Type B pancreatic cell (in vitro differentiated cells): ENCODE results near the gene CAMKK1. TPM values are rescaled to one million over a fixed set of nuclear protein-coding genes. Genes with fewer than 3 reads are reported as not detected.
A peak's percentile ranks its signal among the peaks of the same experiment; 100 is the strongest.

ENCODE experiments used
- DNase-seq: peaks from one replicate; pipeline ENCODE4 v3.0.0; 2021; ENCODE audit warnings: mixed read lengths; ENCODE audit not compliant: unreplicated experiment; ENCODE audit errors: extremely low spot score
- H3K27ac Mint-ChIP-seq: 2 replicates; pipeline ENCODE4 v1.8.0; 2021; ENCODE audit warnings: mild to moderate bottlenecking, mixed read lengths
- H3K27me3 Mint-ChIP-seq: 2 replicates; pipeline ENCODE4 v1.8.0; 2021; ENCODE audit warnings: mixed read lengths
- H3K36me3 Mint-ChIP-seq: 2 replicates; pipeline ENCODE4 v1.8.0; 2021; ENCODE audit warnings: mixed read lengths
- H3K4me1 Mint-ChIP-seq: one replicate; pipeline ENCODE4 v1.8.0; 2021; ENCODE audit warnings: mixed read lengths; ENCODE audit not compliant: unreplicated experiment
- H3K4me3 Mint-ChIP-seq: 2 replicates; pipeline ENCODE4 v1.8.0; 2021; ENCODE audit warnings: mild to moderate bottlenecking, mixed read lengths
- H3K9me3 Mint-ChIP-seq: 2 replicates; pipeline ENCODE4 v1.8.0; 2021; ENCODE audit warnings: mixed read lengths
- CTCF ChIP-seq: fragments of 200-600 bp; sonication (generic); conservative IDR thresholded peaks from 2 replicates; pipeline ENCODE4 v1.5.0; 2021; ENCODE audit warnings: antibody characterized with exemption, mild to moderate bottlenecking
- total RNA-seq: library from RNA; stranded (reverse); gene quantifications from 2 replicates; pipeline ENCODE4 v1.2.1, GENCODE V29; 2021; ENCODE audit warnings: low replicate concordance

The CAMKK1 gene
- total RNA-seq, 1 donor from 2014 or later, result 2.7 TPM

- no peaks in the 10 kb centered on the region for H3K9me3 Mint-ChIP-seq
- no peak overlapping the region for H3K27ac Mint-ChIP-seq
- H3K36me3 Mint-ChIP-seq, result no peaks in the 10 kb centered on the region
- no peaks in the 10 kb centered on the region for H3K4me1 Mint-ChIP-seq
- DNase-seq, result no peak
- peaks cover 3% of the 10 kb centered on the region for H3K27me3 Mint-ChIP-seq
- TF ChIP-seq CTCF, result no peak
- H3K4me3 Mint-ChIP-seq, result no peak overlapping the region
These were observed 40.3 kb downstream of the CAMKK1 start for GRCh38 chr17:3852561-3852960.

GRCh38 chr17:3851461-3852100, 41.3 kb downstream of the CAMKK1 start:
- no peak overlapping the region for H3K27ac Mint-ChIP-seq
- no peak overlapping the region for H3K4me3 Mint-ChIP-seq
- no peaks in the 10 kb centered on the region for H3K9me3 Mint-ChIP-seq
- TF ChIP-seq CTCF, result no peak
- H3K27me3 Mint-ChIP-seq, result peaks cover 3% of the 10 kb centered on the region
- H3K4me1 Mint-ChIP-seq, result no peaks in the 10 kb centered on the region
- no peak for DNase-seq
- no peaks in the 10 kb centered on the region for H3K36me3 Mint-ChIP-seq

GRCh38 chr17:3848229-3848835, 44.5 kb downstream of the CAMKK1 start:
- peaks cover 13% of the 10 kb centered on the region for H3K4me1 Mint-ChIP-seq
- no peaks in the 10 kb centered on the region for H3K9me3 Mint-ChIP-seq
- H3K27ac Mint-ChIP-seq, result no peak overlapping the region
- H3K36me3 Mint-ChIP-seq, result peaks cover 8% of the 10 kb centered on the region
- no peak overlapping the region for H3K4me3 Mint-ChIP-seq
- H3K27me3 Mint-ChIP-seq, result peaks cover 3% of the 10 kb centered on the region
- TF ChIP-seq CTCF, result no peak
- DNase-seq, result no peak

DNA sequence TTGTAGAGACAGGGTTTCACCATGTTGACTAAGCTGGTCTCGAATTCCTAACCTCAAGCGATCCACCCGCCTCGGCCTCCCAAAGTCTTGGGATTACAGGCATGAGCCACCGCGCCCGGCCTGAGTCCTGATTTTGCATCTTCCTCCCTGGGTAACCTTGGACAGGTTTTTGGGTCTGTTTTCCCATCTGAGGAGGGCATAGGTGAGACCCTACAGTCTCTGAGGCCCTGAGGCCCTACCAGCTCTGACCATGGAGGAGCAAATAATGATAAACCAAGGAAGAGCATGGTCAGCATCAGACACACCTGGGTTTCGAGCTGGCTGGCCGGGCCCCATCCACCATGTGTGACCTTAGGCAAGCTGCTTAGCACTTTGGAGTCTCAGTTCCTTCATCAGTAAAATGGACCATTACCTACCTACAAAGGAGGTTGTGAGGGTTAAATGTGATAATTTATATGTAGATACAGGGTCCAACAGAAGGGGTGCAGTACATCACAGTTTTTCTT, 45.6 kb downstream of the CAMKK1 start:
- no peak for DNase-seq
- Mint-ChIP-seq H3K27me3 (peaks cover 3% of the 10 kb centered on the region), H3K27ac (no peak overlapping the region), H3K4me1 (peaks cover 13% of the 10 kb centered on the region), H3K4me3 (peak overlapping the region; percentile 39), H3K9me3 (no peaks in the 10 kb centered on the region), H3K36me3 (peaks cover 8% of the 10 kb centered on the region)
- TF ChIP-seq CTCF, result no peak

DNA sequence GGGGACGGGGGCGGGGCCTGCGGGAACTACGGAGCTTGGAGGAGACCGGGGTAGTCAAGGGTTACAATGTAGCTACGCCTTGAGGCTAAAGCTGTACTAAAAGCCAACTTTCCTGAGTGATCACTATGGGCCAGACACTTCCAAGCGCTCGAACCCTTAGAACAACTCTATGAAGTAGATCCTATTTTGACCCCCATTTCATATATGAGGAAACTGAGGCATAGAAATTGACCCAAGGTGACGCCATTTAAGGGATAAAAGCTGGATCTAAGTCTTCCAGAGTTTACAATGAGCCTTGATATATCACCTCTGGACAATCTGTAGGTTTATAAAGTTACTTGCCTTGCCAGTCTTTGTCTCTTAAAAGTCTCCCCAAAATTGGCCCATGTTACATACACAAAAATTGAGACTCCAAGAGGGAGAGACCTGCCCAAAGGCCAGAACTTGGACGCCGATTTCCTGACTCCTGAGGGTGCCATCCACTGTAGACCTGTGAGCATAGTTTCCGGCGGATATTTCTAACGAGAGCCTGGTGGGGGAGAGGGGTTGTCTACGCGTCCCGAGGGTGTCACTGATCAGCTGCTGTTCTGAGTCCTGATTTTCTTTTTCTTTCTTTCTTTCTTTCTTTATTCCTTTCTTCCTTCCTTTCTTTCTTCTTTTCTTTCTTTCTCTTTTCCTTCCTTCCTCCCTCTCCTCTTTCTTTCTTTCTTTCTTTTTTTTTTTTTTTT, 46.3 kb downstream of the CAMKK1 start:
- Mint-ChIP-seq H3K27ac (no peak overlapping the region), H3K27me3 (peaks cover 3% of the 10 kb centered on the region), H3K4me3 (peak overlapping the region; percentile 96), H3K4me1 (peaks cover 13% of the 10 kb centered on the region), H3K36me3 (peaks cover 8% of the 10 kb centered on the region), H3K9me3 (no peaks in the 10 kb centered on the region)
- DNase-seq, result no peak
- no peak for TF ChIP-seq CTCF
